ENCODE data around the gene RBM15B. TPM values are rescaled to one million over a fixed set of nuclear protein-coding genes. Genes with fewer than 3 reads are reported as not detected.

RBM15B gene
- total RNA-seq, 1 experiment from 2014 or later, result 55.6 TPM

DNA sequence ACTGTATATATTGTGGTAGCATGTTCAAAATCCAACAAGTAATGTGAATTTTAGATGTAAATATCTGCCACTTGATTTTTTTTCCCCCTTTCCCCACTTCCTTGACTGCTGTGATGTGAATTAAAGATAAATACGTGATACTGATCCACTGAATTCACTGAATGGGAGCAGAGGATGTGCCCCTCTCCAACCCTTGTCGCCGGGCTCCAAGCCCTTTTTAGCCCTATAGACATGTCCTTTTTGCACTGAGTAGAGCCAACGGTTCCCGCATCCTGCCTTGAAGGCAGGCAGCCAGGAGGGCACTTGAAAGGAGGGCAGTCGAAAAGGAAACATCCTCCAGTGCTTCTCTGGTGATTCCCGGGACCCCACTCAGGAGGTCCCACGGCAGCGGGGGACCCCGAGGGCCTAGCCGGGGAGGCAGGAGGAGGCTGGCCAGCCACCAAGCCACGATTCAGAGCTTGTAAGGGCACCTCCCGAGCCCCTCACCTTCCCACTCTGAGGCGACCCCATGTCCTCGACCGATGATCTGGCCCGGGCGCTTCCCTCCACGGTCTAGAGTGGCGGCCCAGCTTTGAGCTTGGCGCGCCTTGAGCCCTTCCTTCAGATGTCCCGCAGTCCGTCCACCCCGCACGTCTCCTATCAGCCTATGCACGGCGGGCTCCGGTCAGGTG, 6.9 kb upstream of the RBM15B start:
- H3K4me1 Mint-ChIP-seq, result peaks cover 42% of the 10 kb centered on the region
- ChIA-PET POLR2A (interaction anchor here (0.9 kb wide), 1 partner anchor 731 kb away, joined by 3 read pairs; no protein-coding TSS in a partner anchor), CTCF (interaction anchor here (1.2 to 2.2 kb wide), 8 partner anchors 13 to 772 kb away, joined by 3 to 16 read pairs (median 6); partner anchors contain the start of genes CISH and MAPKAPK3)
- H3K36me3 Mint-ChIP-seq, result peaks cover 33% of the 10 kb centered on the region
- H3K4me3 Mint-ChIP-seq, result peak overlapping the region; percentile 92
- H3K27ac Mint-ChIP-seq, result peak overlapping the region; percentile 99
- no peaks in the 10 kb centered on the region for H3K9me3 Mint-ChIP-seq
- DNase-seq (ENCODE audit: low spot score) (no peak), ATAC-seq (peak; percentile 3)
- no peaks in the 10 kb centered on the region for H3K27me3 Mint-ChIP-seq (ENCODE audit: low read depth)
- no peak for TF ChIP-seq ARID4B (CRISPR knock-in tag; IDR thresholded peaks at IDR 0.05; ENCODE audit: borderline replicate concordance)
- TF ChIP-seq ZMAT4 (CRISPR knock-in tag; IDR thresholded peaks at IDR 0.05), result no peak
- TF ChIP-seq ZNF671 (CRISPR knock-in tag; IDR thresholded peaks at IDR 0.05), result no peak
- TF ChIP-seq TCF7 (CRISPR knock-in tag; IDR thresholded peaks at IDR 0.05; ENCODE audit: low read depth), result peak; percentile 37; the same call in 1 of the 2 replicates
- no peak for TF ChIP-seq NR1H2 (CRISPR knock-in tag; IDR thresholded peaks at IDR 0.05)
- peak; percentile 50; the same call in 1 of the 2 replicates for TF ChIP-seq CREB1 (CRISPR knock-in tag; IDR thresholded peaks at IDR 0.05)
- TF ChIP-seq, protein P1, sequence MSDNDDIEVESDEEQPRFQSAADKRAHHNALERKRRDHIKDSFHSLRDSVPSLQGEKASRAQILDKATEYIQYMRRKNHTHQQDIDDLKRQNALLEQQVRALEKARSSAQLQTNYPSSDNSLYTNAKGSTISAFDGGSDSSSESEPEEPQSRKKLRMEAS (CRISPR knock-in tag; IDR thresholded peaks at IDR 0.05), result no peak
- TF ChIP-seq FOXP1 (CRISPR knock-in tag; IDR thresholded peaks at IDR 0.05; ENCODE audit: borderline replicate concordance), result no peak
- no peak; the same call in 1 of the 2 replicates for TF ChIP-seq SMAD3 (CRISPR knock-in tag; IDR thresholded peaks at IDR 0.05; ENCODE audit: borderline replicate concordance)
- TF ChIP-seq, protein P2, sequence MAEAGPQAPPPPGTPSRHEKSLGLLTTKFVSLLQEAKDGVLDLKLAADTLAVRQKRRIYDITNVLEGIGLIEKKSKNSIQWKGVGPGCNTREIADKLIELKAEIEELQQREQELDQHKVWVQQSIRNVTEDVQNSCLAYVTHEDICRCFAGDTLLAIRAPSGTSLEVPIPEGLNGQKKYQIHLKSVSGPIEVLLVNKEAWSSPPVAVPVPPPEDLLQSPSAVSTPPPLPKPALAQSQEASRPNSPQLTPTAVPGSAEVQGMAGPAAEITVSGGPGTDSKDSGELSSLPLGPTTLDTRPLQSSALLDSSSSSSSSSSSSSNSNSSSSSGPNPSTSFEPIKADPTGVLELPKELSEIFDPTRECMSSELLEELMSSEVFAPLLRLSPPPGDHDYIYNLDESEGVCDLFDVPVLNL (CRISPR knock-in tag; IDR thresholded peaks at IDR 0.05; ENCODE audit: borderline replicate concordance, low read depth), result no peak
- 0 out of 2 replicates have a peak, but pooled peaks have one; percentile 76 for TF ChIP-seq RELA (CRISPR knock-in tag; IDR thresholded peaks at IDR 0.05; ENCODE audit: borderline replicate concordance)
- TF ChIP-seq RORB (CRISPR knock-in tag; IDR thresholded peaks at IDR 0.05), result no peak
- TF ChIP-seq ZNF512 (CRISPR knock-in tag; IDR thresholded peaks at IDR 0.05; ENCODE audit: borderline replicate concordance), result no peak
- TF ChIP-seq MYBL2 (CRISPR knock-in tag; IDR thresholded peaks at IDR 0.05), result no peak
- no peak for TF ChIP-seq GABPB1 (CRISPR knock-in tag; IDR thresholded peaks at IDR 0.05)
- no peak for TF ChIP-seq NR3C1 (CRISPR knock-in tag; conservative IDR thresholded peaks at IDR 0.05; ENCODE audit: low read depth)
- no peak for TF ChIP-seq FOXK1 (CRISPR knock-in tag; IDR thresholded peaks at IDR 0.05)
- TF ChIP-seq, protein P3, sequence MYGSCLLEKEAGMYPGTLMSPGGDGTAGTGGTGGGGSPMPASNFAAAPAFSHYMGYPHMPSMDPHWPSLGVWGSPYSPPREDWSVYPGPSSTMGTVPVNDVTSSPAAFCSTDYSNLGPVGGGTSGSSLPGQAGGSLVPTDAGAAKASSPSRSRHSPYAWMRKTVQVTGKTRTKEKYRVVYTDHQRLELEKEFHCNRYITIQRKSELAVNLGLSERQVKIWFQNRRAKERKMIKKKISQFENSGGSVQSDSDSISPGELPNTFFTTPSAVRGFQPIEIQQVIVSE (CRISPR knock-in tag; IDR thresholded peaks at IDR 0.05; ENCODE audit: borderline replicate concordance), result no peak
- TF ChIP-seq SMAD4 (CRISPR knock-in tag; IDR thresholded peaks at IDR 0.05), result no peak
- no peak for TF ChIP-seq MLX (CRISPR knock-in tag; IDR thresholded peaks at IDR 0.05)
- no peak for TF ChIP-seq STAT6 (CRISPR knock-in tag; conservative IDR thresholded peaks at IDR 0.05; ENCODE audit: low read depth)
- TF ChIP-seq ZNF396 (CRISPR knock-in tag; IDR thresholded peaks at IDR 0.05; ENCODE audit: borderline replicate concordance), result no peak
- TF ChIP-seq ERG (CRISPR knock-in tag; IDR thresholded peaks at IDR 0.05), result no peak

Data from WTC11 (cell line).